Mammary epithelial cell (primary cell): ENCODE results near the gene GPC1.

Experiments
- EZH2 ChIP-seq: IDR thresholded peaks from 2 replicates; pipeline ENCODE4 v1.6.1; 2012; ENCODE audit warnings: low read length, inconsistent platforms, borderline replicate concordance
- TF ChIP-seq, protein P1 (sequence below), 2 donors: IDR thresholded peaks in 1 of 2; conservative IDR thresholded peaks in 1 of 2; 2 replicates each; pipeline ENCODE4 v1.5.1; 2011 to 2012; ENCODE audit warnings: inconsistent platforms in 2 of 2, low read length in 2 of 2, mild to moderate bottlenecking in 2 of 2, control low read depth in 1 of 2, low read depth in 1 of 2; ENCODE audit not compliant: insufficient read depth in 1 of 2; ENCODE audit errors: extremely low read depth in 1 of 2

DNA sequence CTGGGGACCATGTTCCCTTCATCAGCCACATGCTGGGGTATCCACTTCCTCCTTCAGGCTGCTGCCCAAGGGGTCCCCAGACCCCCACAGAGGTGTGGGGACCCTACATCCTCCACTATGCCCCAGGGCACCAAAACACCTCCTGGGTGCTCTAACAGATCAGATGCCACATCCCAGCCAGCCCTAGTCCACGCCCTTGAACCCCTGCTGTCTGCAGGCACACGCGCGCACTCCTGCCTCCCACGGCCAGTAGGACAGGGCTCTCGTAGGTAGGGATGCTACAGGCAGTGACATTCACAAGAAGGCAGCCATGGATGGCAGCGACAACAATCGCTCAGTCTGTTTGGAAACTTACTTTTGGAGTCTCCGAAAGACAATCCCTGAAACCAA lies 3.0 kb upstream of the GPC1 start:
- TF ChIP-seq, protein P1, sequence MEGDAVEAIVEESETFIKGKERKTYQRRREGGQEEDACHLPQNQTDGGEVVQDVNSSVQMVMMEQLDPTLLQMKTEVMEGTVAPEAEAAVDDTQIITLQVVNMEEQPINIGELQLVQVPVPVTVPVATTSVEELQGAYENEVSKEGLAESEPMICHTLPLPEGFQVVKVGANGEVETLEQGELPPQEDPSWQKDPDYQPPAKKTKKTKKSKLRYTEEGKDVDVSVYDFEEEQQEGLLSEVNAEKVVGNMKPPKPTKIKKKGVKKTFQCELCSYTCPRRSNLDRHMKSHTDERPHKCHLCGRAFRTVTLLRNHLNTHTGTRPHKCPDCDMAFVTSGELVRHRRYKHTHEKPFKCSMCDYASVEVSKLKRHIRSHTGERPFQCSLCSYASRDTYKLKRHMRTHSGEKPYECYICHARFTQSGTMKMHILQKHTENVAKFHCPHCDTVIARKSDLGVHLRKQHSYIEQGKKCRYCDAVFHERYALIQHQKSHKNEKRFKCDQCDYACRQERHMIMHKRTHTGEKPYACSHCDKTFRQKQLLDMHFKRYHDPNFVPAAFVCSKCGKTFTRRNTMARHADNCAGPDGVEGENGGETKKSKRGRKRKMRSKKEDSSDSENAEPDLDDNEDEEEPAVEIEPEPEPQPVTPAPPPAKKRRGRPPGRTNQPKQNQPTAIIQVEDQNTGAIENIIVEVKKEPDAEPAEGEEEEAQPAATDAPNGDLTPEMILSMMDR (conservative IDR thresholded peaks at IDR 0.05 in 1 of 2, IDR thresholded peaks at IDR 0.05 in 1 of 2; ENCODE audit: extremely low read depth in 1 of 2, insufficient read depth in 1 of 2, low read depth in 1 of 2, low read length in 2 of 2), result no peak
- TF ChIP-seq EZH2, result no peak
